ENCODE data around the gene TMEM179B. TPM values are rescaled to one million over a fixed set of nuclear protein-coding genes. Genes with fewer than 3 reads are reported as not detected.

TMEM179B gene, protein sequence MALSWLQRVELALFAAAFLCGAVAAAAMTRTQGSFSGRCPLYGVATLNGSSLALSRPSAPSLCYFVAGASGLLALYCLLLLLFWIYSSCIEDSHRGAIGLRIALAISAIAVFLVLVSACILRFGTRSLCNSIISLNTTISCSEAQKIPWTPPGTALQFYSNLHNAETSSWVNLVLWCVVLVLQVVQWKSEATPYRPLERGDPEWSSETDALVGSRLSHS
- 82.1 and 98.6 TPM in 2 replicates for total RNA-seq

DNA sequence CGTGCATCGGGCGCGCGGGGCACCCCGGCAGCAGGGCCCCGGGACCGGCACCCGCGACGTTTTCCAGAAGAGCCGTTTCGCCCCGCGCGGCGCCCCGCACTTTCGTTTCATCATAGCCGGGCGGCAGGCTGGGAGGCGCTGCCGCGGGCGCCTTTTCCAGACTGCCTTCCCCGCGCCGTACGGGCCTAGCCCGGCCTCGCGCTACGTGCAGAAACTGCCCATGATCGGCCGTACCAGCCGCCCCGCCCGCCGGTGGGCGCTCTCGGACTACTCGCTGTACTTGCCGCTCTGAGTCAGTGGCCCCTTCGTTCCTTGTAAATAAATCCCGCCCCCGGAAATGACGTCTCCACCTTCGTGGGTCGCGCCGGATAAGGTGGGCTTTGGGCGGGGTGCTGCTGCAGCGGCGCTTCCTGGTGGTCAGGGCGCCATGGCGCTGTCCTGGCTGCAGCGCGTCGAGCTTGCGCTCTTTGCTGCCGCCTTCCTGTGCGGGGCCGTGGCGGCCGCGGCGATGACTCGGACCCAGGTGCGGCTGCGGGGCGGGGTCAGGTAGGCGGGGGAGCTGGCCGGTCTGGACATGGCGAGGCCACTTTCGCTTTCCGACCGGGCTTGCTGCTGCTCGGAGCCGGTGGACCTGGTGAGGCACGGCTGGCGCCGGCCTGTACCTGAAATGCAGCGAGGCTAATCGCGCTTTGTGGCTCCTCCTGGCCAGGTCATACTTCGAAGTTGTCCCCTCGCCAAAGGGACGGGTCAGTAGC lies at the start of gene TMEM179B:
Gene TMEM179B, plus strand, starts transcription at position 398 of the 755 bp plus-strand sequence. Its CDS starts 30 bp downstream, at position 428.

DNA sequence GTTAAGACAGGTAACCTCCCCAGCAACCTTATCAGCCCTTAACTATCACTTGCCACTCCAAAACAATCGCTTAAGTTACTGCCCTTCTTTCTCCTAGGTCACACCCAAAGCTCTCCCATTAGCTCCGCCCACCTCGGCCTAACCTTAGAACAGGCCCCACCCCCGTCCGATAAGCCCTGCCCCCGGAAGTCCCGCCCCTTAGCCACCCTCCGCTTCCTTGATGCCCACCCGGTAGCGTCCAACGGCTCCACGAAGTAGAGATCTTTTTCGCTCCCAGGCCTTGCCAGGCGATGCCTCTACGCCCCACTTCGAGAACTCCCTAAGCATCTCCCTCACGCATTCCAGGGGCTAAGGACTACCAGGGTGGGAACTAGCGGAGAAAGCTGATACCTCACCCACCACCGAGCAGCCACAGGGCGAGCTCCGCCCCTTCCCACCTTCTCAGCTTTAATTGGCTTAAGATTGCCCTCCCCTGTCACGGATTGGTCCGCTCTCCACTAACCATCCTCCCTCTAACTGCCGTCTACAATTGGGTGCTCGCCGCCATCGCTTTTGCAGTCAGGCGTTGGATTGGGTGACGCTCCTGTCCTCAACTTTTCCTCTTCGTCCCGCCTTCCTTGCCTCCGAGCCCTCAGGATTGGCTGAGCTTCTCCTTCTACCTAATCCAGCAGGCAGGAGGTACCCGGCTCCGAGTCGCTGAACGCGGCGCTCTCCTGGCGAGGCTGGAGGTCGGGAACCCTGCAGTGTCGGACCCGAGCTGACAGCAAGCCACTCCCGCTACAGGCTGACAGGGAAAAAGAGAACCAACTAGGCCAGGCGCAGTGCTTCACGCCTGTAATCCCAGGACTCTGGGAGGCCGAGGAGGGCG lies 33.2 kb upstream of the TMEM179B start, which contains the start of gene ZBTB3:
Gene ZBTB3, minus strand, starts transcription at position 425 of the 868 bp plus-strand sequence. CDS start 496 bp downstream, outside the sequence.

DNA sequence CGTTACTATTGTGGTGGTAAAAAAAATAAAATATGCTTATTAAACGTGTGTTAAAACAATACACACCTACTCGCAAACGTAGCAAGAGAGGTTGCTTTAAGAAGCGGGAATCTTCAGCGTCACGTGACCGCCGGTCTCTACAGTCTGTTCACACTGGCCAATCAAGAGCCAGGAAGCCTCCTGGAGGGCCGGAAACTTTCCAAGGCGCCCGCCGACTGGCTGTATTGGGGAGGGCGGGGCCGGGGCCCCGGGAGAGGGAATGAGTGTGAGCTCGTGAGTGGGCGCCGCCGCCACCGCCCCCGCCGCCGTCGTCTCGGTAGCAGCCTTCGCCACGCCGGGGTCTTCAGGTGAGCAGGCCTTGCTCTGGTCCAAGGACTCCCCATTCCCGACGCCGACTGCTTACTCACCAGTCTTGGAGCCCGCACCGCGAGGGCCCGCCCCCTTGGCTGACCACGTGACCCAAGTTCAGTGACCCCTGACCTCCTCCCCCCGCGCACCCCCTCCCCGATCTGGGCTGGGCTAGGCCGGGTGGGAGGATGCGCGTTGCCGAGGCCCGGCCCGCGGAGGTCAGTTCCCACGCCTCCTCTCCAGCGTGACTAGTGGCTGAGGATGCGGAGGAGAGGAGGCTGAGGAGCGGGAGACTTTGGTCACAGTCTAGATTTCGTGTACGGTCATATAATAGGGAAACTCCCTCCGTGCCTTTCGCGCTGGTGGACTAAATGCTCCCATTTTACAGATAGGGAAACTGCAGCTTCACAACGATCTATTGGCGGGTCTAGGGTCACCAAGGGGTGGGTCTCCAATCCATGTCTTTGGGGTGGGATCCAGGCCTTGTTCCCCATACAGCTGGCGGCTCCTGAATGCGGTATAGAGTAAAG lies 15.8 kb upstream of the TMEM179B start, which contains the start of gene TAF6L:
Gene TAF6L, plus strand, starts transcription at position 253 of the 878 bp plus-strand sequence. CDS start 4,388 bp downstream, outside the sequence.

DNA sequence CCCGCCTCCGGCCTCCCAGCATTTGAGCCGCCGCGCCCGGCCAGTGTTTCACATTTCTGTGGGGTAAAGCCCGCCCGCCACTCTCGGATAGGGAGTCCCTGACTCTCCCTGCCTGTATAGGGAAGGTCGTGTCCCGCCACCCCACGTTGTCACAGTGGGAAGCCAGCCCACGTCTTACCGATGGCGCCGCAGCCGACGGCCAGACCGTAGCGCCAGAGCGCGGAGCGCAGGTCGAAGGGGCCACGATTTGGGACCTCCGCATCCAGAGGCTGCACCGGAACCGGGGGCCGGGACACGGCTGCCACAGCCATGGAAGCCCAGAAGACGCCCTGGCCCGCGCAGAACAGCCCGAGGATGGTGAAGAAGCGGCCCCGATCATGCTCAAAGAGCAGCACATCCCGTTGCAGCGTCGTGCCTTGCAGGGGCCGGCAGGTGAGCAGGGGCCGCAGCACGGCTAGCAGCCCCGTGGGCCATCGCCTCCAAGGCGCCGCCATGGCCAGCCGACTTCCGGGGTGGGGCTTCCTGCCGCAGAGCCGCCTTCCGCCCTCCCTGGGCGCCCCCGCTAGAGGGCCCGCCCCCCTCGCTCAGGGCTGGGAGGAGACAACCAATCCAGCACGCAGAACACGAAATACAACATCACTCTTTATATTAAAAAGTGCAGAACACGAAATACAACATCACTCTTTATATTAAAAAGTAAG lies 4.4 kb downstream of the TMEM179B start, which contains the start of gene TMEM223:
Gene TMEM223, minus strand, starts transcription at position 506 of the 701 bp plus-strand sequence. Its CDS starts 12 bp downstream, at position 494.

DNA sequence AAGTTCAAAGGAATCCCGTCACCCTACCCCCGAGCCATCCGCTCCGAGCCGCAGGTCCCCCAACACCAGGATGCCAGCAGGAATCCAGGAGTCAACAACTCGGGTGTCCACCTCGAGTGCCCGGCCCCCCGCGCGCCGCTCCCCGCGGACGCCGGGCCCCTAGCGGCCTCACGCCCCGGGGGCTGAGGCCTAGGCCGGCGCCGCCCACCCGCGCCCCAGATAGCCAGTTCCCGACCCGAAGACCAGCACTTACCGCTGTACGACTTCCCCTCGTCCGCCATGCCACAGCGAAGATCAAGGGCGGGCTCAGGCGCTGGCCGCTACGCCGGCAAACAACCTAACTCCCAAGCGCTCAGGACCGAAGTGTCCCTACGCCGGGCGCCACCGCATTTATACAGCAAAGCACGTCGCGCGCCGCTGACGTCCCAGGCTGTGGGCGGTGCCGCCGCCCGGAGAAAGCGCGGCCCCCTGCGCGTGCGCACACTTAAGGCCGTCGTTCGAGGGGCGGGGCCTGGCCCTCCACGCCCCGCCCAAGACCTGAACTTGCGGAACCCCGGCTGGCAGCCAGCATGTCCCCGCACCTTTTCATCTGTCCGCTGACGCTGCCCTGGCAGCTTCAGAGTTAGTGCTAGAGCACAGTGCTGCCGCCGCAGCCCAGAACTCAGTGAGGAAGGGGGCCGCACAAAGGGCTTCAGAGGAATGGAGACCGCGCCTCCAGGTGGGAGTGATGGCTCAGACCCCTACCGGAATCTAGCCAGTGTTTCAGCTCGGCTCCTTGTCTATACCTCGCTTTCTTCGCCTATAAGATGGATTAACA lies 18.1 kb downstream of the TMEM179B start, which contains the start of gene NXF1:
Gene NXF1, minus strand, starts transcription at position 365 of the 817 bp plus-strand sequence. Its CDS starts 84 bp downstream, at position 281.

DNA sequence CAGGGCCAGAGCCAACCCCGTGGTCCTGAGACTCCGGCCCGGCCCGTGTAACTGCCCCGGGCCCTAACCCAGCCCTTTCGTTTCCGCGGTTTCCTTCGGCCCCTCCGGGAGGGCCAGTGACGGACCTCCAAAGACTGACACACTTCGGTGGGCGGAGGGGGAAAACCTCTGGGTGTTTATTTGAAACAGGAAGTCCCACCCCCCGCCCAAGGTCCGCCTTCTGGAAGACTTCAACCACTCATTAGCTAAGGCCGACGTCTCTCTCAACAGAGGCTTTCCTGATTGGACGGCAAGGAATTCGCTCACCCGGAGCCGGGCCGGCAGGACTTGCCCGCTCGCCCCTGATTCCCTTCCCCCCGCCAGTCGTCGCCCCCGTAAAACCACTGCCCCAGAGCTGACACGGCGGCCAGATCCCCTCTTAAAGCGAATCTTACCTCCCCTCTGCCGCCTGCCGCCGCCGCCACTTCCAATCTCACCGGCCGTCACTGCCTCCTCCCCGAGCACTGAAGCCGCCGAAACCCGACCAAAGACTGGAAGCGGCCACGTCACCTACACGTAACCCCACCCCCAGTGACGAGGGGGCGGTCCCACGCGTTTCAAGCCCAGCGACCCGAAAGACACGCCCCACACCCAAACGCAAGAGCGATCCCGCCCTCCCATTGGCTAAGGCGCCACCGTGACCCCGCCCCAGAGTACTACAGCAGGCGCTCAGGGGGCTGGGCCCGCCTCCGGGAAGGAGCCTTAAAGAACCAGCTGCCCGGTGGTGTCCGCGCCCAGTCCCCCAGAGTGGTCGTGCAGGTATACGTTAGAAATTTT lies 44.5 kb downstream of the TMEM179B start, which contains the start of gene STX5:
Gene STX5, minus strand, starts transcription at position 532 of the 816 bp plus-strand sequence. CDS start 808 bp downstream, outside the sequence.

DNA sequence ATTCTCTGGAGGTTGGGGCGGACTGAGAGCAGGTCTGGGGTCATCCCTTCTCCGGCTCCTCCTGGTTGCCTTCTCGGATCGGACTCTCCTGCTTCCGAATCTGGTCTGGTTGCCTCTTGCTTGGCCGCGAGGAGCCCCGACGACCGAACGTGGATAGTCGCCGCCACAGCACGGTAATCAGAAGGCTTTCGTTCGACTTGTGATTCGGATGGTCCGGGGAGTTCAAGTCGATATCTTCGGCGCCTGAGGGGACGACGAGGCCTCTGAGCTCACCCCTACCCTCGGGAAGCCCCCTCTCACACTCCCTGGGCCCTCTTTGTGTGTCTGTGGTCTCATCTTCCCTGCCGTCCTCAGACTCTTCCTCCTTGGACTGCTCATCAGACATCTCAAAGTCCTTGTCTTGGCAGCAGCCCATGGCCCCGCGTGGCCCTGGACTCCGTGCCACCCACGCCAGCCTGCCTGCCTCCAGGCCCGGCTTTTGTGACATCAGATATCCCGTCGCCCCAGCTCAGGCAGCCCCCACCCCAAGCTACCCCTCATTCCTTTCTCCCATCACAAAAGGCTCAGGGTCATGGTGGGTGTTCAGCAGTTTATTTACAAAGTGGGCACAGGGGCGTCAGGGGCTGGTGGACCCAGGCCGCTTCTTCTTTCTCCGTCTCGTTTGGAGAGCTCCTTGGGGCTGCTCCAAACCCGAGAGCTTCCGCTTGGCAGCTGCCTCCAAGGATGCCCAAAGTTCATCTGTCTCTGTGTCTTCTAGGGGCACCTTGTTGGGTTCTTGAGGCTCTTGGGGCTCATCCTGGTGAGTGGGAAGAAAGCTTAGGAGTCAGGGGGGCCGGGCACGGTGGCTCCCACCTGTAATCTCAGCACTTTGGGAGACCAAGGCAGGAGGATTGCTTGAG lies 45.4 kb downstream of the TMEM179B start, which contains the start of gene TEX54:
Gene TEX54, minus strand, starts transcription at position 506 of the 899 bp plus-strand sequence.

DNA sequence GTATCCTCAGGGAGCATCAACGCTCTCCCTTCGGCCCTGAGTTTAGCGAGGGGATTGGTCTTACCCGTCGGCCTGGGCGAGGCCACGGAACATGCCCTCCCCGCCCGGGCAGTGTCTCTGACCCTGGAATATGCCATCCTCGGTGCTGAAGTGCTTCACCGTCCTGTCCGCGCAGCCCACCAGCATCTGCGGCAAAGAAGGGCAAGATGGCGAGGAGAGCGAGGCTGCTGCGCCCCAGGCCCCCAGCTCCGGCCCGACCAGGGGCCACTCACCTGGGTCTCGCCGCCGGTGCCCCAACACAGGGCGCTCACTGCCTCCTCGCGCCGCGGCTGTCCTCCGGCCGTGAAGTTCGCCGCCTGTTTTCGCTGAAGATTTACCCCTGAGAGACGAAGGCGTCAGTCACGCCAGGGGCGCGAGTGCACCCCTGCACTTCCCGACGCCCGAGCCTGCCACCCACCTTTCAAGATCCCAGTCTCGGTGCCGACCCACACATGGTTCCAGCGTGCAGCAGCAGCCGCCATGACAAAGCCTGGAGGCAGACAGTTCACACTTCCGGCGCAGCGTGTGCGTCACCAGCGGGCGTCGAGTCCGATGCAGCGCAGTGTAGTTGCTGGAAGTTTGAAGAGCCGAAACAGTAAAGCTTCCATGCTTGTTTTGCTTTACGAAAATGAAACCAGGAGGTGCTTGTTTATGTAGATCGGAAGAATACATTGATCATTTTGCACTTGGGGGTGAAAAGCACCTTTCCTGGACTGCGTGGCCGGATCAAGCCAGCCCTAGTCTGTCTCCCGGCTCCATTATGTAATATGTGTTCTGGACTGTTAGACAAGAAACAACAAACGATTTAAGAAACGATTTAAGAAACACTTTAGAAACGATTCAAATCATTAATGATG lies 52.1 kb downstream of the TMEM179B start, which contains the start of gene WDR74:
Gene WDR74, minus strand, starts transcription at position 541 of the 896 bp plus-strand sequence. Its CDS starts 20 bp downstream, at position 521.

Other genes with a start within 250 kb of the TMEM179B start
- 242 and 261 TPM in 2 replicates for gene AHNAK, start 240.6 kb upstream of the TMEM179B start, total RNA-seq
- gene EEF1G, start 213.5 kb upstream of the TMEM179B start, total RNA-seq, result 2,450 and 2,872 TPM in 2 replicates
- 9.2 and 13.4 TPM in 2 replicates for gene TUT1, start 195.9 kb upstream of the TMEM179B start, total RNA-seq
- gene MTA2, start 185.5 kb upstream of the TMEM179B start, total RNA-seq, result 72.1 and 101 TPM in 2 replicates
- gene EML3, start 174.6 kb upstream of the TMEM179B start, total RNA-seq, result 25.9 and 34.3 TPM in 2 replicates
- gene ROM1, start 174.1 kb upstream of the TMEM179B start, total RNA-seq, result 2.7 and 11.6 TPM in 2 replicates
- gene B3GAT3, start 165.4 kb upstream of the TMEM179B start, total RNA-seq, result 48.7 and 55.3 TPM in 2 replicates
- gene GANAB, start 140.8 kb upstream of the TMEM179B start, total RNA-seq, result 321 and 375 TPM in 2 replicates
- 30.1 and 41.0 TPM in 2 replicates for gene INTS5, start 134.1 kb upstream of the TMEM179B start, total RNA-seq
- gene C11orf98, start 122.2 kb upstream of the TMEM179B start, total RNA-seq, result 71.6 and 87.2 TPM in 2 replicates
- gene CSKMT, start 122.1 kb upstream of the TMEM179B start, total RNA-seq, result 6.1 and 10.1 TPM in 2 replicates
- gene UQCC3, start 115.7 kb upstream of the TMEM179B start, total RNA-seq, result 11.5 and 17.2 TPM in 2 replicates
- gene LBHD1, start 115.1 kb upstream of the TMEM179B start, total RNA-seq, result 2.4 and 3.1 TPM in 2 replicates
- 135 and 148 TPM in 2 replicates for gene UBXN1, start 108.3 kb upstream of the TMEM179B start, total RNA-seq
- 2.1 and 4.3 TPM in 2 replicates for gene LRRN4CL, start 97.9 kb upstream of the TMEM179B start, total RNA-seq
- gene BSCL2, start 80.0 kb upstream of the TMEM179B start, total RNA-seq, result 66.0 and 82.1 TPM in 2 replicates
- gene GNG3, start 79.7 kb upstream of the TMEM179B start, total RNA-seq, result not detected in 2 replicates
- gene HNRNPUL2, start 59.9 kb upstream of the TMEM179B start, total RNA-seq, result 9.2 and 16.2 TPM in 2 replicates
- gene TTC9C, start 58.9 kb upstream of the TMEM179B start, total RNA-seq, result 22.4 and 50.1 TPM in 2 replicates
- 7.5 and 8.3 TPM in 2 replicates for gene ZBTB3, start 33.2 kb upstream of the TMEM179B start, total RNA-seq
- 95.7 and 111 TPM in 2 replicates for gene POLR2G, start 25.8 kb upstream of the TMEM179B start, total RNA-seq
- gene TAF6L, start 16.0 kb upstream of the TMEM179B start, total RNA-seq, result 11.4 and 20.0 TPM in 2 replicates
- gene TMEM223, start 4.6 kb downstream of the TMEM179B start, total RNA-seq, result 39.0 and 55.0 TPM in 2 replicates
- gene NXF1, start 18.0 kb downstream of the TMEM179B start, total RNA-seq, result 20.3 and 44.3 TPM in 2 replicates
- gene STX5, start 44.6 kb downstream of the TMEM179B start, total RNA-seq, result 44.6 and 50.4 TPM in 2 replicates
- not detected in 2 replicates for gene TEX54, start 45.4 kb downstream of the TMEM179B start, total RNA-seq
- 38.6 and 57.9 TPM in 2 replicates for gene WDR74, start 52.2 kb downstream of the TMEM179B start, total RNA-seq
- 146 and 183 TPM in 2 replicates for gene SLC3A2, start 93.5 kb downstream of the TMEM179B start, total RNA-seq
- gene CHRM1, start 134.0 kb downstream of the TMEM179B start, total RNA-seq, result not detected in 2 replicates
- not detected in 2 replicates for gene SLC22A6, start 197.6 kb downstream of the TMEM179B start, total RNA-seq
- gene SLC22A8, start 228.4 kb downstream of the TMEM179B start, total RNA-seq, result not detected in 2 replicates

Data from epithelial cell of alveolus of lung (primary cell).